BJ (cell line): ENCODE results near the gene MFSD8. TPM values are rescaled to one million over a fixed set of nuclear protein-coding genes. Genes with fewer than 3 reads are reported as not detected.
"Not testable (repeated sequence)": the region's sequence is repeated elsewhere in the genome, so short reads cannot be mapped to it uniquely, and the experiment has no call there.

Experiments
- CTCF ChIA-PET: fragments of 350-600 bp; formaldehyde crosslinking; extraction: SDS; loops from one replicate; lab custom pipeline; 2021; ENCODE audit warnings: antibody characterized with exemption, inconsistent platforms; lab: Yijun Ruan, JAX
- POLR2A ChIA-PET: fragments of 300-600 bp; sonication (Branson Sonifier 250); formaldehyde crosslinking; extraction: SDS; loops from one replicate; lab custom pipeline; 2021; ENCODE audit warnings: antibody characterized with exemption; lab: Charles Lee
- DNase-seq: peaks from one replicate; pipeline ENCODE4 v3.0.0-alpha.2; 2011; ENCODE audit warnings: low read depth
- H3K27me3 ChIP-seq: 2 replicates; pipeline ENCODE4 v1.6.0; 2011; ENCODE audit warnings: low read length; ENCODE audit not compliant: control insufficient read depth, insufficient read depth
- H3K36me3 ChIP-seq: 2 replicates; pipeline ENCODE4 v1.5.1; 2011; ENCODE audit warnings: low read length; ENCODE audit not compliant: control insufficient read depth, insufficient read depth
- H3K4me3 ChIP-seq: 2 replicates; pipeline ENCODE4 v1.5.1; 2011; ENCODE audit warnings: low read depth, mild to moderate bottlenecking, control low read depth, low read length
- CTCF ChIP-seq: IDR thresholded peaks from 2 replicates; pipeline ENCODE4 v1.5.1; 2011; ENCODE audit warnings: low read depth, mild to moderate bottlenecking, control low read depth, inconsistent platforms, low read length, moderate library complexity; ENCODE audit not compliant: insufficient read depth
- polyA plus RNA-seq: library from polyadenylated mRNA; depleted of rRNA; stranded (reverse); fragments of >200 nt; gene quantifications from 2 replicates; pipeline ENCODE4 v1.2.3, GENCODE V29; 2011

MFSD8 gene
- polyA plus RNA-seq, 1 experiment = 7.9 TPM

GRCh38 chr4:127905029-127905428 lies 59.9 kb downstream of the MFSD8 start:
- H3K27me3 ChIP-seq = no peaks in the 10 kb centered on the region
- H3K36me3 ChIP-seq = no peaks in the 10 kb centered on the region
- POLR2A ChIA-PET = no interaction called here
- CTCF ChIA-PET = no interaction called here
- no peak for TF ChIP-seq CTCF
- H3K4me3 ChIP-seq = no peak overlapping the region
- DNase-seq = no peak

GRCh38 chr4:127899682-127900081 lies 65.3 kb downstream of the MFSD8 start:
- CTCF ChIA-PET, DNase-seq, POLR2A ChIA-PET, H3K36me3 ChIP-seq, H3K4me3 ChIP-seq, H3K27me3 ChIP-seq: not testable (repeated sequence)

GRCh38 chr4:127896528-127896927 lies 68.4 kb downstream of the MFSD8 start:
- ChIA-PET CTCF (no interaction called here), POLR2A (no interaction called here)
- H3K36me3 ChIP-seq = no peaks in the 10 kb centered on the region
- TF ChIP-seq CTCF = no peak
- H3K4me3 ChIP-seq = no peak overlapping the region
- DNase-seq = no peak
- no peaks in the 10 kb centered on the region for H3K27me3 ChIP-seq

GRCh38 chr4:127896069-127896468 lies 68.9 kb downstream of the MFSD8 start:
- no peak for DNase-seq
- TF ChIP-seq CTCF = no peak
- ChIA-PET CTCF (no interaction called here), POLR2A (no interaction called here)
- Histone ChIP-seq H3K27me3 (no peaks in the 10 kb centered on the region), H3K36me3 (no peaks in the 10 kb centered on the region), H3K4me3 (no peak overlapping the region)

DNA sequence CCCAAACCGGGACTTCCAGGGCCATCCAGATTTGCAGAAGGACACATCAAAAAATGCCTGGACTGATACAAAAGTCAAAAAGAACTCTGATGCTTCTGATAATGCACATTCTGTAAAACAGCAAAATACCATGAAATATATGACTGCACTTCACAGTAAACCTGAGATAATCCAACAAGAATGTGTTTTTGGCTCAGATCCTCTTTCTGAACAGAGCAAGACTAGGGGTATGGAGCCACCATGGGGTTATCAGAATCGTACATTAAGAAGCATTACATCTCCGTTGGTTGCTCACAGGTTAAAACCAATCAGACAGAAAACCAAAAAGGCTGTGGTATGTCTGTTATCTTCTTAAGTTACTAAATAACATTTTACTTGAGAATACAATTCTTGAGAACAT lies 75.1 kb downstream of the MFSD8 start:
- TF ChIP-seq CTCF = no peak
- DNase-seq = no peak
- CTCF ChIA-PET = no interaction called here
- Histone ChIP-seq H3K27me3 (no peaks in the 10 kb centered on the region), H3K36me3 (no peaks in the 10 kb centered on the region), H3K4me3 (no peak overlapping the region)
- POLR2A ChIA-PET = interaction anchor here (0.6 kb wide), 1 partner anchor 1850 kb away, joined by 3 read pairs; no protein-coding TSS in a partner anchor

DNA sequence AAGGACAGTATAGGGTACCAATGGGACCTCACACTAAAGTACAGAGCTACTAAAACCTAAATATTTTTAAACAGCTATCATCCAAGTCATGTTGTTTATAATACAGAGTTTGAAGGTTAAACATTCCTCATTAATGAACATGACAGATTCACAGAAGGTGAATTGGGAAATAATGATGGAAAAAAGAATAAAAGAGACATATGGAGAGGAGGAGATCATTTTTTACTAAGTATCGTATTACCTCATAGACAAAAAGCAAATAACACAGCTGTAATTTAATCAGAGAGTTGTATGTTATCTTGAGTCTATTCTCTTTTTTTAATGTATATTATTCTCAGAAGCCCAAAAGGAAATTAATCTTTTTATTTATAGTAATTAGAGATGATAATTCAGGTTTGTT lies 76.4 kb downstream of the MFSD8 start:
- POLR2A ChIA-PET = no interaction called here
- H3K36me3 ChIP-seq = no peaks in the 10 kb centered on the region
- CTCF ChIA-PET = interaction anchor here (0.6 kb wide), 1 partner anchor 56 kb away, joined by 3 read pairs; no protein-coding TSS in a partner anchor
- H3K27me3 ChIP-seq = no peaks in the 10 kb centered on the region
- no peak for TF ChIP-seq CTCF
- DNase-seq = no peak
- H3K4me3 ChIP-seq = no peak overlapping the region
